GM10248 (cell line): ENCODE results near the gene NES.

Experiments used
- CTCF ChIA-PET: fragments of 300-600 bp; sonication (Branson Sonifier 250); formaldehyde crosslinking; extraction: SDS; loops from one replicate; lab custom pipeline; 2021; ENCODE audit warnings: antibody characterized with exemption; lab: Yijun Ruan, JAX
- POLR2A ChIA-PET: fragments of 350-650 bp; sonication (Branson Sonifier 250); formaldehyde crosslinking; extraction: SDS; loops from one replicate; lab custom pipeline; 2020; ENCODE audit warnings: antibody characterized with exemption; lab: Yijun Ruan, JAX
- DNase-seq: peaks from one replicate; pipeline ENCODE4 v3.0.0; 2012; ENCODE audit errors: extremely low spot score
- CTCF ChIP-seq: IDR thresholded peaks from 2 replicates; pipeline ENCODE4 v1.5.1; 2012; ENCODE audit warnings: mild to moderate bottlenecking, low read depth; ENCODE audit errors: extremely low read depth, missing control alignments, control extremely low read depth

Gene NES

GRCh38 chr1:156662005-156662799, 15.0 kb downstream of the NES start:
- no peak for TF ChIP-seq CTCF
- CTCF ChIA-PET: interaction anchor here (1.0 to 14.2 kb wide), 13 partner anchors 12 to 266 kb away, joined by 3 to 431 read pairs (median 9); partner anchors contain the start of genes CRABP2, HAPLN2, ISG20L2 and METTL25B
- no peak for DNase-seq
- POLR2A ChIA-PET: no interaction called here

- no peak for DNase-seq
- CTCF ChIA-PET: interaction anchor here (0.6 to 14.2 kb wide), 25 partner anchors 11 to 267 kb away, joined by 3 to 431 read pairs (median 6); partner anchors contain the start of genes CRABP2, GPATCH4, HAPLN2 and ISG20L2
- no peak for TF ChIP-seq CTCF
- POLR2A ChIA-PET: interaction anchor here (1.2 to 1.6 kb wide), 2 partner anchors 17 to 68 kb away, joined by 4 to 8 read pairs; partner anchors contain the start of genes ISG20L2 and METTL25B
These were observed 16.5 kb downstream of the NES start for GRCh38 chr1:156660752-156661112.

GRCh38 chr1:156659988-156660751, 17.0 kb downstream of the NES start:
- peak; percentile 99 for DNase-seq
- ChIA-PET CTCF (interaction anchor here (0.7 to 14.2 kb wide), 44 partner anchors 10 to 242 kb away, joined by 3 to 431 read pairs (median 5); partner anchors contain the start of genes BCAN, CRABP2, GPATCH4 and HAPLN2), POLR2A (interaction anchor here (1.2 to 1.6 kb wide), 2 partner anchors 17 to 68 kb away, joined by 4 to 8 read pairs; partner anchors contain the start of genes ISG20L2 and METTL25B)
- peak; percentile 99 for TF ChIP-seq CTCF

- CTCF ChIA-PET: interaction anchor here (0.7 to 14.2 kb wide), 31 partner anchors 9 to 243 kb away, joined by 3 to 431 read pairs (median 4); partner anchors contain the start of genes BCAN, CRABP2, GPATCH4 and HAPLN2
- TF ChIP-seq CTCF: no peak
- POLR2A ChIA-PET: interaction anchor here (1.2 kb wide), 1 partner anchor 16 kb away, joined by 8 read pairs; no protein-coding TSS in a partner anchor
- no peak for DNase-seq
These were observed 17.6 kb downstream of the NES start for GRCh38 chr1:156659661-156659987.

- POLR2A ChIA-PET: interaction anchor here (0.5 kb wide), 1 partner anchor 15 kb away, joined by 3 read pairs; no protein-coding TSS in a partner anchor
These were observed 18.1 kb downstream of the NES start for GRCh38 chr1:156658945-156659574.

More at GRCh38 chr1:156658945-156659574, 18.1 kb downstream of the NES start:
- no peak for TF ChIP-seq CTCF
- no peak for DNase-seq
- CTCF ChIA-PET: interaction anchor here (0.7 to 14.2 kb wide), 35 partner anchors 9 to 243 kb away, joined by 3 to 431 read pairs (median 4); partner anchors contain the start of genes BCAN, CRABP2, GPATCH4 and HAPLN2
